Activated naive CD4-positive, alpha-beta T cell treated with anti-CD3 and anti-CD28 coated beads, Interleukin-2, amount 50 U/mL, for 16 hours (primary cell): ENCODE data around the gene MYO5B.
A peak's percentile ranks its signal among the peaks of the same experiment; 100 is the strongest.
"Not testable (repeated sequence)": the region's sequence is repeated elsewhere in the genome, so short reads cannot be mapped to it uniquely, and the experiment has no call there.

Source experiments
- DNase-seq: peaks from one replicate; pipeline ENCODE4 v3.0.0-alpha.2; 2020

The MYO5B gene

GRCh38 chr18:49814147-49814499 is 380.8 kb downstream of the MYO5B start:
- no peak for DNase-seq

- peak; percentile 78 for DNase-seq
These were observed 381.4 kb downstream of the MYO5B start, which contains the start of gene ACAA2 for GRCh38 chr18:49813319-49814146. ACAA2 (minus strand) TSS chr18:49813533; CDS start chr18:49813484, 49 bp downstream.

- peak; percentile 12 for DNase-seq
These were observed 382.0 kb downstream of the MYO5B start for GRCh38 chr18:49813069-49813318.

- no peak for DNase-seq
These were observed 382.5 kb downstream of the MYO5B start for GRCh38 chr18:49812286-49813068.

GRCh38 chr18:49811151-49811938 is 383.6 kb downstream of the MYO5B start:
- DNase-seq: no peak

GRCh38 chr18:49808553-49809191 is 386.3 kb downstream of the MYO5B start:
- not testable (repeated sequence) for DNase-seq

GRCh38 chr18:49804096-49804495 is 390.9 kb downstream of the MYO5B start:
- no peak for DNase-seq

- DNase-seq: no peak
These were observed 392.3 kb downstream of the MYO5B start for GRCh38 chr18:49802623-49803022.

- not testable (repeated sequence) for DNase-seq
These were observed 394.5 kb downstream of the MYO5B start for GRCh38 chr18:49800491-49800890.

GRCh38 chr18:49799806-49800205 is 395.1 kb downstream of the MYO5B start:
- not testable (repeated sequence) for DNase-seq

- no peak for DNase-seq
These were observed 396.9 kb downstream of the MYO5B start for GRCh38 chr18:49798001-49798400.

- DNase-seq: no peak
These were observed 399.1 kb downstream of the MYO5B start for GRCh38 chr18:49795612-49796552.

- DNase-seq: no peak
These were observed 400.2 kb downstream of the MYO5B start for GRCh38 chr18:49794743-49795142.

GRCh38 chr18:49789560-49790134 is 405.3 kb downstream of the MYO5B start:
- DNase-seq: not testable (repeated sequence)

- no peak for DNase-seq
These were observed 406.5 kb downstream of the MYO5B start for GRCh38 chr18:49788327-49788898.

- DNase-seq: no peak
These were observed 408.8 kb downstream of the MYO5B start for GRCh38 chr18:49786019-49786720.

- DNase-seq: no peak
These were observed 410.3 kb downstream of the MYO5B start for GRCh38 chr18:49784427-49785185.

- not testable (repeated sequence) for DNase-seq
These were observed 411.3 kb downstream of the MYO5B start for GRCh38 chr18:49783631-49784030.

GRCh38 chr18:49778826-49779465 is 416.0 kb downstream of the MYO5B start:
- no peak for DNase-seq
